SK-N-SH (cell line): ENCODE data around the gene KIDINS220. TPM values are rescaled to one million over a fixed set of nuclear protein-coding genes. Genes with fewer than 3 reads are reported as not detected.

Source experiments
- CTCF ChIA-PET: fragments of 300-600, 350-600 bp; formaldehyde crosslinking; extraction: SDS; loops from one replicate; lab custom pipeline; 2021; lab: Yijun Ruan, JAX
- POLR2A ChIA-PET: fragments of 350-600 bp; sonication (Branson Sonifier 250); formaldehyde crosslinking; extraction: SDS; loops from one replicate; lab custom pipeline; 2020; ENCODE audit warnings: antibody characterized with exemption, inconsistent platforms; lab: Yijun Ruan, JAX
- DNase-seq: peaks from one replicate; pipeline ENCODE4 v3.0.0; 2012
- H2AFZ ChIP-seq: fragments of 200-600 bp; sonication (generic); 2 replicates; pipeline ENCODE4 v1.8.1; 2016; ENCODE audit warnings: antibody characterized with exemption, mild to moderate bottlenecking, low read depth
- H3F3A ChIP-seq: fragments of 200-600 bp; sonication (generic); replicated peaks from 2 replicates; pipeline ENCODE3; 2016; ENCODE audit warnings: antibody characterized with exemption, mild to moderate bottlenecking; ENCODE audit not compliant: insufficient read depth
- H3K27ac ChIP-seq, 2 experiments: fragments of 200-500 bp in 1 of 2; fragments of 200-600 bp in 1 of 2; sonication (Bioruptor generic) in 1 of 2; sonication (generic), shearing (Covaris generic) in 1 of 2; 2 replicates each; pipeline versions ENCODE4 v1.5.1 to v1.6.1; 2014 to 2016; ENCODE audit warnings: low read depth in 2 of 2, inconsistent platforms in 1 of 2, low read length in 1 of 2, mild to moderate bottlenecking in 1 of 2, mixed read lengths in 1 of 2
- H3K27me3 ChIP-seq: fragments of 200-600 bp; sonication (generic), shearing (Covaris generic); 2 replicates; pipeline ENCODE4 v1.6.1; 2016; ENCODE audit warnings: mixed run types; ENCODE audit not compliant: insufficient read depth
- H3K36me3 ChIP-seq, 2 experiments: fragments of 200-500 bp in 1 of 2; fragments of 200-600 bp in 1 of 2; sonication (Bioruptor generic) in 1 of 2; sonication (generic) in 1 of 2; replicated peaks in 1 of 2; 2 replicates each; pipeline versions ENCODE3 to v1.5.1; 2014 to 2016; ENCODE audit warnings: low read length in 1 of 2, mild to moderate bottlenecking in 1 of 2; ENCODE audit not compliant: insufficient read depth in 2 of 2, control insufficient read depth in 1 of 2
- H3K4me1 ChIP-seq, 2 experiments: fragments of 200-500 bp in 1 of 2; fragments of 200-600 bp in 1 of 2; sonication (Bioruptor generic) in 1 of 2; sonication (generic), shearing (Covaris generic) in 1 of 2; 2 replicates each; pipeline versions ENCODE4 v1.5.1 to v1.6.1; 2014 to 2016; ENCODE audit warnings: low read depth in 1 of 2, low read length in 1 of 2, mixed run types in 1 of 2; ENCODE audit not compliant: insufficient read depth in 2 of 2, control insufficient read depth in 1 of 2
- H3K4me2 ChIP-seq: fragments of 200-600 bp; sonication (generic), shearing (Covaris generic); 2 replicates; pipeline ENCODE4 v1.6.1; 2017; ENCODE audit warnings: mixed run types
- H3K4me3 ChIP-seq, 2 experiments: fragments of 200-500 bp in 1 of 2; fragments of 200-600 bp in 1 of 2; sonication (Bioruptor generic) in 1 of 2; sonication (generic), shearing (Covaris generic) in 1 of 2; 2 replicates each; pipeline versions ENCODE4 v1.5.1 to v1.8.1; 2014 to 2016; ENCODE audit warnings: low read depth in 2 of 2, inconsistent platforms in 1 of 2, low read length in 1 of 2, mild to moderate bottlenecking in 1 of 2, mixed read lengths in 1 of 2, moderate library complexity in 1 of 2
- H3K79me2 ChIP-seq: fragments of 200-600 bp; sonication (generic); 2 replicates; pipeline ENCODE4 v1.8.1; 2017; ENCODE audit warnings: mild to moderate bottlenecking; ENCODE audit not compliant: insufficient read depth
- H3K9ac ChIP-seq: fragments of 200-600 bp; sonication (generic); 2 replicates; pipeline ENCODE4 v1.6.1; 2017; ENCODE audit warnings: mixed run types
- H3K9me2 ChIP-seq: fragments of 200-600 bp; sonication (generic); 2 replicates; pipeline ENCODE4 v1.6.1; 2017; ENCODE audit warnings: mixed run types
- H3K9me3 ChIP-seq: fragments of 200-600 bp; sonication (generic); 2 replicates; pipeline ENCODE4 v1.6.1; 2017; ENCODE audit warnings: mixed run types, mild to moderate bottlenecking, moderate library complexity
- H4K20me1 ChIP-seq: fragments of 200-600 bp; sonication (generic); 2 replicates; pipeline ENCODE4 v1.6.1; 2017; ENCODE audit warnings: mild to moderate bottlenecking, mixed run types; ENCODE audit not compliant: insufficient read depth
- CTCF ChIP-seq: fragments of 200-600 bp; sonication (generic); IDR thresholded peaks from 2 replicates; pipeline ENCODE4 v1.6.1; 2017; ENCODE audit warnings: antibody characterized with exemption, mild to moderate bottlenecking, moderate library complexity
- ELF1 ChIP-seq: IDR thresholded peaks from 2 replicates; pipeline ENCODE4 v1.4.0; 2012
- EP300 ChIP-seq, 2 experiments: IDR thresholded peaks; 2 replicates each; pipeline versions ENCODE4 v1.4.0 to v1.6.1; 2012; ENCODE audit warnings: borderline replicate concordance in 1 of 2, low read depth in 1 of 2, low read length in 1 of 2
- EZH2phosphoT487 ChIP-seq: fragments of 200-600 bp; sonication (generic); IDR thresholded peaks from 2 replicates; pipeline ENCODE4 v1.6.1; 2017; ENCODE audit warnings: low read depth, mixed run types, mild to moderate bottlenecking, antibody characterized with exemption, moderate library complexity, borderline replicate concordance
- FOSL2 ChIP-seq: IDR thresholded peaks from 2 replicates; pipeline ENCODE4 v1.4.0; 2012; ENCODE audit warnings: low read depth, mild to moderate bottlenecking, moderate library complexity, borderline replicate concordance
- FOXJ3 ChIP-seq: sonication (generic); formaldehyde crosslinking; IDR thresholded peaks from 2 replicates; pipeline ENCODE4 v1.5.1; 2020; ENCODE audit warnings: mild to moderate bottlenecking, missing genetic modification reagents
- IRF3 ChIP-seq: fragments of 150-350 bp; IDR thresholded peaks from 2 replicates; pipeline ENCODE4 v1.6.1; 2016; ENCODE audit warnings: mild to moderate bottlenecking, low read depth, low read length
- MAX ChIP-seq: IDR thresholded peaks from 2 replicates; pipeline ENCODE4 v1.4.0; 2012; ENCODE audit warnings: low read depth
- MEF2A ChIP-seq: IDR thresholded peaks from 2 replicates; pipeline ENCODE4 v1.4.0; 2012; ENCODE audit warnings: low read depth, borderline replicate concordance
- MXI1 ChIP-seq: IDR thresholded peaks from 2 replicates; pipeline ENCODE4 v1.6.1; 2012; ENCODE audit warnings: mild to moderate bottlenecking, low read depth, low read length, improper control_type of control experiment
- NRF1 ChIP-seq: IDR thresholded peaks from 2 replicates; pipeline ENCODE4 v1.6.1; 2012; ENCODE audit warnings: low read depth, mild to moderate bottlenecking, low read length
- POLR2AphosphoS5 ChIP-seq: IDR thresholded peaks from 2 replicates; pipeline ENCODE4 v1.6.1; 2012; ENCODE audit warnings: low read depth, low read length
- RAD21 ChIP-seq: IDR thresholded peaks from 2 replicates; pipeline ENCODE4 v1.6.1; 2012; ENCODE audit warnings: mild to moderate bottlenecking, low read length
- RCOR1 ChIP-seq: fragments of 150-350 bp; IDR thresholded peaks from 2 replicates; pipeline ENCODE4 v1.6.1; 2017; ENCODE audit warnings: antibody characterized with exemption, low read length
- SIN3A ChIP-seq: IDR thresholded peaks from 2 replicates; pipeline ENCODE4 v1.6.1; 2012; ENCODE audit warnings: low read depth, mild to moderate bottlenecking, low read length, moderate library complexity, borderline replicate concordance
- TAF1 ChIP-seq: IDR thresholded peaks from 2 replicates; pipeline ENCODE4 v1.6.1; 2012; ENCODE audit warnings: low read depth, mild to moderate bottlenecking, low read length, moderate library complexity, borderline replicate concordance
- TCF12 ChIP-seq: IDR thresholded peaks from 2 replicates; pipeline ENCODE4 v1.4.0; 2012
- USF1 ChIP-seq: IDR thresholded peaks from 2 replicates; pipeline ENCODE4 v1.4.0; 2012; ENCODE audit warnings: low read depth, borderline replicate concordance
- YY1 ChIP-seq: IDR thresholded peaks from 2 replicates; pipeline ENCODE4 v1.4.0; 2012; ENCODE audit warnings: low read depth, mild to moderate bottlenecking
- ZBTB33 ChIP-seq: IDR thresholded peaks from 2 replicates; pipeline ENCODE4 v1.4.0; 2012; ENCODE audit warnings: low read depth, borderline replicate concordance
- WGBS: methylation state at CpG from one replicate; pipeline ENCODE4 v1.1.6; 2017; ENCODE audit warnings: low lambda C conversion rate; 5-methylcytosine and 5-hydroxymethylcytosine counted together
- polyA plus RNA-seq, 3 experiments: library from polyadenylated mRNA; depleted of rRNA; stranded (reverse); fragments of >200 nt; gene quantifications; 2 replicates each; pipeline ENCODE4 v1.2.3, GENCODE V29; 2012

KIDINS220 gene
- polyA plus RNA-seq, 1 of the 3 experiments (the other 2 are of a cell fraction): 18.2 TPM

- peaks cover 6% of the 10 kb centered on the region for H4K20me1 ChIP-seq
- TF ChIP-seq FOSL2 (no peak), TCF12 (no peak), RAD21 (no peak), EP300 (IDR thresholded peaks at IDR 0.05; ENCODE audit: borderline replicate concordance in 1 of 2, low read depth in 1 of 2, low read length in 1 of 2) (no peak), RCOR1 (no peak), USF1 (no peak)
- no peaks in the 10 kb centered on the region for H3K9me2 ChIP-seq
- ChIA-PET CTCF (no interaction called here), POLR2A (no interaction called here)
- no peaks in the 10 kb centered on the region for H3K36me3 ChIP-seq
- no peak overlapping the region for H3K4me2 ChIP-seq
- no peak overlapping the region for H3K4me3 ChIP-seq
- DNase-seq: no peak
- H3K79me2 ChIP-seq: peaks cover 30% of the 10 kb centered on the region
- H2AFZ ChIP-seq: no peak overlapping the region
- WGBS: 63% methylated on average over 5 of the region's 5 CpGs
- no peaks in the 10 kb centered on the region for H3F3A ChIP-seq
- no peak overlapping the region for H3K9ac ChIP-seq
- no peak overlapping the region for H3K27ac ChIP-seq
- no peaks in the 10 kb centered on the region for H3K27me3 ChIP-seq
- peaks cover 0 to 8% of the 10 kb centered on the region in 2 experiments; a peak in 1 of 4 replicates for H3K4me1 ChIP-seq
- no peaks in the 10 kb centered on the region for H3K9me3 ChIP-seq
Observed at GRCh38 chr2:8839189-8839965, 2.0 kb upstream of the KIDINS220 start.

- 94% methylated on average over 11 of the region's 11 CpGs for WGBS
- Histone ChIP-seq H3K36me3 (no peaks in the 10 kb centered on the region), H3K27me3 (no peaks in the 10 kb centered on the region), H3K9ac (no peak overlapping the region), H3K9me2 (no peaks in the 10 kb centered on the region; the same call in 1 of the 2 replicates), H3K9me3 (no peaks in the 10 kb centered on the region), H2AFZ (peak overlapping the region; percentile 89; the same call in 1 of the 2 replicates), H3K79me2 (peaks cover 46% of the 10 kb centered on the region), H3K4me1 (peaks cover 0 to 8% of the 10 kb centered on the region in 2 experiments; a peak in 1 of 4 replicates), H3K4me3 (peak overlapping the region in 1 of 2 experiments; percentile 81; a peak in 3 of 4 replicates), H4K20me1 (peaks cover 6% of the 10 kb centered on the region), H3F3A (no peaks in the 10 kb centered on the region), H3K27ac (no peak overlapping the region), H3K4me2 (no peak overlapping the region)
- ChIA-PET POLR2A (interaction anchor here (0.7 kb wide), 1 partner anchor 166 kb away, joined by 3 read pairs; the partner anchor contains the start of gene MBOAT2), CTCF (no interaction called here)
- DNase-seq: no peak
- no peak for TF ChIP-seq POLR2AphosphoS5
- no peak for TF ChIP-seq MEF2A
- TF ChIP-seq YY1: no peak
- no peak for TF ChIP-seq SIN3A
- TF ChIP-seq MAX: no peak
- TF ChIP-seq NRF1: no peak
- TF ChIP-seq ELF1: no peak
- no peak for TF ChIP-seq TAF1
- no peak for TF ChIP-seq USF1
- no peak for TF ChIP-seq EP300 (IDR thresholded peaks at IDR 0.05; ENCODE audit: borderline replicate concordance in 1 of 2, low read depth in 1 of 2, low read length in 1 of 2)
- TF ChIP-seq IRF3: no peak
- no peak for TF ChIP-seq RAD21
- TF ChIP-seq EZH2phosphoT487: no peak
- no peak for TF ChIP-seq FOXJ3 (CRISPR knock-in tag)
- no peak for TF ChIP-seq MXI1
- TF ChIP-seq ZBTB33: no peak
- TF ChIP-seq CTCF: no peak
Observed at GRCh38 chr2:8837795-8838140, 355 bp upstream of the KIDINS220 start.
